ENCODE data around the gene SLFN11.

SLFN11 gene

GRCh38 chr17:35376245-35376644 is 2.8 kb upstream of the SLFN11 start:
- ATAC-seq (replicated peaks; ENCODE audit: extremely low read depth, poor library complexity, severe bottlenecking) (no peak), DNase-seq (ENCODE audit: low spot score in 2 of 2) (no peak)
- no peaks in the 10 kb centered on the region for H3K9me3 Mint-ChIP-seq
- H3K4me1 Mint-ChIP-seq = peaks cover 37% of the 10 kb centered on the region
- no peaks in the 10 kb centered on the region for H3K27me3 Mint-ChIP-seq
- H3K36me3 Mint-ChIP-seq (ENCODE audit: insufficient read depth) = peaks cover 15% of the 10 kb centered on the region
- H3K4me3 Mint-ChIP-seq = no peak overlapping the region
- H3K27ac Mint-ChIP-seq (ENCODE audit: low read depth) = peak overlapping the region; percentile 78

- H3K4me1 Mint-ChIP-seq = peaks cover 51% of the 10 kb centered on the region
- no peaks in the 10 kb centered on the region for H3K27me3 Mint-ChIP-seq
- H3K36me3 Mint-ChIP-seq (ENCODE audit: insufficient read depth) = peaks cover 15% of the 10 kb centered on the region
- DNase-seq (ENCODE audit: low spot score in 2 of 2) (no peak), ATAC-seq (replicated peaks; ENCODE audit: extremely low read depth, poor library complexity, severe bottlenecking) (no peak)
- peak overlapping the region; percentile 97 for H3K27ac Mint-ChIP-seq (ENCODE audit: low read depth)
- peak overlapping the region; percentile 86 for H3K4me3 Mint-ChIP-seq
- H3K9me3 Mint-ChIP-seq = peaks cover 7% of the 10 kb centered on the region
Measured at GRCh38 chr17:35374766-35375344, 1.4 kb upstream of the SLFN11 start.

- no peaks in the 10 kb centered on the region for H3K27me3 Mint-ChIP-seq
- ATAC-seq (replicated peaks; ENCODE audit: extremely low read depth, poor library complexity, severe bottlenecking) (peak; percentile 55), DNase-seq (ENCODE audit: low spot score in 2 of 2) (peak in 1 of 2 donors; percentile 37)
- peaks cover 10% of the 10 kb centered on the region for H3K9me3 Mint-ChIP-seq
- H3K27ac Mint-ChIP-seq (ENCODE audit: low read depth) = peak overlapping the region; percentile 97
- H3K4me3 Mint-ChIP-seq = peak overlapping the region; percentile 86
- peaks cover 15% of the 10 kb centered on the region for H3K36me3 Mint-ChIP-seq (ENCODE audit: insufficient read depth)
- peaks cover 58% of the 10 kb centered on the region for H3K4me1 Mint-ChIP-seq
Measured at GRCh38 chr17:35373984-35374765, 754 bp upstream of the SLFN11 start.

- DNase-seq (ENCODE audit: low spot score in 2 of 2) (no peak), ATAC-seq (replicated peaks; ENCODE audit: extremely low read depth, poor library complexity, severe bottlenecking) (peak; percentile 10)
- peaks cover 15% of the 10 kb centered on the region for H3K36me3 Mint-ChIP-seq (ENCODE audit: insufficient read depth)
- peaks cover 69% of the 10 kb centered on the region for H3K4me1 Mint-ChIP-seq
- H3K27ac Mint-ChIP-seq (ENCODE audit: low read depth) = peak overlapping the region; percentile 97
- H3K9me3 Mint-ChIP-seq = peaks cover 10% of the 10 kb centered on the region
- H3K4me3 Mint-ChIP-seq = peak overlapping the region; percentile 86
- no peaks in the 10 kb centered on the region for H3K27me3 Mint-ChIP-seq
Measured at GRCh38 chr17:35372846-35373533, 431 bp downstream of the SLFN11 start.

GRCh38 chr17:35371934-35372333 is 1.5 kb downstream of the SLFN11 start:
- DNase-seq (ENCODE audit: low spot score in 2 of 2) (no peak), ATAC-seq (replicated peaks; ENCODE audit: extremely low read depth, poor library complexity, severe bottlenecking) (no peak)
- H3K4me3 Mint-ChIP-seq = peak overlapping the region; percentile 86
- peaks cover 77% of the 10 kb centered on the region for H3K4me1 Mint-ChIP-seq
- H3K27ac Mint-ChIP-seq (ENCODE audit: low read depth) = peak overlapping the region; percentile 97
- peaks cover 10% of the 10 kb centered on the region for H3K9me3 Mint-ChIP-seq
- H3K36me3 Mint-ChIP-seq (ENCODE audit: insufficient read depth) = peaks cover 15% of the 10 kb centered on the region
- no peaks in the 10 kb centered on the region for H3K27me3 Mint-ChIP-seq

GRCh38 chr17:35368081-35368830 is 5.2 kb downstream of the SLFN11 start:
- peak overlapping the region; percentile 30 for H3K27ac Mint-ChIP-seq (ENCODE audit: low read depth)
- H3K4me3 Mint-ChIP-seq = peak overlapping the region; percentile 50
- peaks cover 10% of the 10 kb centered on the region for H3K9me3 Mint-ChIP-seq

GRCh38 chr17:35361027-35361426 is 12.4 kb downstream of the SLFN11 start:
- H3K4me1 Mint-ChIP-seq = peaks cover 51% of the 10 kb centered on the region
- no peak for DNase-seq (ENCODE audit: low spot score in 2 of 2)
- no peak overlapping the region for H3K27ac Mint-ChIP-seq (ENCODE audit: low read depth)
- no peak for ATAC-seq (replicated peaks; ENCODE audit: extremely low read depth, poor library complexity, severe bottlenecking)
- no peaks in the 10 kb centered on the region for H3K27me3 Mint-ChIP-seq
- peaks cover 40% of the 10 kb centered on the region for H3K36me3 Mint-ChIP-seq (ENCODE audit: insufficient read depth)
- H3K4me3 Mint-ChIP-seq = no peak overlapping the region
- no peaks in the 10 kb centered on the region for H3K9me3 Mint-ChIP-seq

More at GRCh38 chr17:35368081-35368830, 5.2 kb downstream of the SLFN11 start:
- peaks cover 7% of the 10 kb centered on the region for H3K36me3 Mint-ChIP-seq (ENCODE audit: insufficient read depth)
- no peaks in the 10 kb centered on the region for H3K27me3 Mint-ChIP-seq
- DNase-seq (ENCODE audit: low spot score in 2 of 2) (peak in 1 of 2 donors; percentile 45), ATAC-seq (replicated peaks; ENCODE audit: extremely low read depth, poor library complexity, severe bottlenecking) (peak; percentile 92)
- H3K4me1 Mint-ChIP-seq = peaks cover 80% of the 10 kb centered on the region

- Mint-ChIP-seq H3K27ac (ENCODE audit: low read depth) (no peak overlapping the region), H3K4me1 (peaks cover 47% of the 10 kb centered on the region), H3K4me3 (no peak overlapping the region), H3K36me3 (ENCODE audit: insufficient read depth) (peaks cover 43% of the 10 kb centered on the region), H3K27me3 (no peaks in the 10 kb centered on the region), H3K9me3 (no peaks in the 10 kb centered on the region)
- DNase-seq (ENCODE audit: low spot score in 2 of 2) (no peak), ATAC-seq (replicated peaks; ENCODE audit: extremely low read depth, poor library complexity, severe bottlenecking) (no peak)
Measured at GRCh38 chr17:35359398-35359797, 14.0 kb downstream of the SLFN11 start.

GRCh38 chr17:35352284-35352683 is 21.1 kb downstream of the SLFN11 start:
- ATAC-seq (replicated peaks; ENCODE audit: extremely low read depth, poor library complexity, severe bottlenecking) = no peak
- peaks cover 25% of the 10 kb centered on the region for H3K4me1 Mint-ChIP-seq
- DNase-seq (ENCODE audit: low spot score in 2 of 2) = no peak
- no peak overlapping the region for H3K27ac Mint-ChIP-seq (ENCODE audit: low read depth)
- no peaks in the 10 kb centered on the region for H3K9me3 Mint-ChIP-seq
- no peaks in the 10 kb centered on the region for H3K27me3 Mint-ChIP-seq
- H3K36me3 Mint-ChIP-seq (ENCODE audit: insufficient read depth) = peaks cover 31% of the 10 kb centered on the region
- H3K4me3 Mint-ChIP-seq = no peak overlapping the region

- H3K9me3 Mint-ChIP-seq = no peaks in the 10 kb centered on the region
- DNase-seq (ENCODE audit: low spot score in 2 of 2) (no peak), ATAC-seq (replicated peaks; ENCODE audit: extremely low read depth, poor library complexity, severe bottlenecking) (no peak)
- peak overlapping the region; percentile 70 for H3K27ac Mint-ChIP-seq (ENCODE audit: low read depth)
- H3K4me3 Mint-ChIP-seq = no peak overlapping the region
- no peaks in the 10 kb centered on the region for H3K27me3 Mint-ChIP-seq
- peaks cover 30% of the 10 kb centered on the region for H3K36me3 Mint-ChIP-seq (ENCODE audit: insufficient read depth)
- H3K4me1 Mint-ChIP-seq = peaks cover 34% of the 10 kb centered on the region
Measured at GRCh38 chr17:35350493-35350892, 22.9 kb downstream of the SLFN11 start.

GRCh38 chr17:35345926-35346771 is 27.3 kb downstream of the SLFN11 start:
- H3K27ac Mint-ChIP-seq (ENCODE audit: low read depth) = peak overlapping the region; percentile 91
- no peaks in the 10 kb centered on the region for H3K9me3 Mint-ChIP-seq
- DNase-seq (ENCODE audit: low spot score in 2 of 2) = no peak
- H3K4me1 Mint-ChIP-seq = peaks cover 47% of the 10 kb centered on the region
- peak; percentile 60 for ATAC-seq (replicated peaks; ENCODE audit: extremely low read depth, poor library complexity, severe bottlenecking)
- H3K27me3 Mint-ChIP-seq = no peaks in the 10 kb centered on the region
- H3K36me3 Mint-ChIP-seq (ENCODE audit: insufficient read depth) = peaks cover 12% of the 10 kb centered on the region
- H3K4me3 Mint-ChIP-seq = peak overlapping the region; percentile 85
